ENCODE results near the gene NT5C3B. TPM values are rescaled to one million over a fixed set of nuclear protein-coding genes. Genes with fewer than 3 reads are reported as not detected.
A peak's percentile ranks its signal among the peaks of the same experiment; 100 is the strongest.

NT5C3B gene
- polyA plus RNA-seq, 1 donor from 2014 or later = 272 TPM

GRCh38 chr17:41837761-41838538 lies 1.9 kb upstream of the NT5C3B start, which contains the start of gene KLHL10:
Gene KLHL10, plus strand, starts transcription at chr17:41837825. Its CDS starts 108 bp downstream, at chr17:41837933.
- Histone ChIP-seq H3K79me2 (replicated peaks; ENCODE audit: insufficient read depth, low read length) (peaks cover 17% of the 10 kb centered on the region), H3K4me3 (ENCODE audit: low read length) (peak within 1 kb of the TSS; percentile 95), H3K9me2 (ENCODE audit: insufficient read depth, low read length) (no peaks in the 10 kb centered on the region), H4K20me1 (ENCODE audit: insufficient read depth) (no peaks in the 10 kb centered on the region), H2AFZ (ENCODE audit: low read depth, low read length) (peak within 1 kb of the TSS; percentile 27), H3K9me3 (ENCODE audit: low read length) (no peaks in the 10 kb centered on the region), H3K4me2 (ENCODE audit: low read length) (no peak within 1 kb of the TSS), H3F3A (ENCODE audit: insufficient read depth, low read length, poor library complexity, severe bottlenecking) (no peaks in the 10 kb centered on the region), H3K9ac (ENCODE audit: low read length) (no peak within 1 kb of the TSS), H3K27me3 (ENCODE audit: insufficient read depth, low read depth, low read length) (no peaks in the 10 kb centered on the region), H3K27ac (ENCODE audit: low read length) (no peak within 1 kb of the TSS), H3K36me3 (ENCODE audit: insufficient read depth, low read length) (no peaks in the 10 kb centered on the region)
- TF ChIP-seq TAF1 (IDR thresholded peaks at IDR 0.05; ENCODE audit: low read depth) = no peak
- TF ChIP-seq RAD21 (conservative IDR thresholded peaks at IDR 0.05) = no peak
- TF ChIP-seq SMC3 (conservative IDR thresholded peaks at IDR 0.05; ENCODE audit: poor library complexity) = no peak
- TF ChIP-seq POLR2AphosphoS5 (IDR thresholded peaks at IDR 0.05) = no peak
- TF ChIP-seq EP300 (conservative IDR thresholded peaks at IDR 0.05; ENCODE audit: poor library complexity, severe bottlenecking) = no peak
- TF ChIP-seq REST (IDR thresholded peaks at IDR 0.05; ENCODE audit: borderline replicate concordance) = no peak

DNA sequence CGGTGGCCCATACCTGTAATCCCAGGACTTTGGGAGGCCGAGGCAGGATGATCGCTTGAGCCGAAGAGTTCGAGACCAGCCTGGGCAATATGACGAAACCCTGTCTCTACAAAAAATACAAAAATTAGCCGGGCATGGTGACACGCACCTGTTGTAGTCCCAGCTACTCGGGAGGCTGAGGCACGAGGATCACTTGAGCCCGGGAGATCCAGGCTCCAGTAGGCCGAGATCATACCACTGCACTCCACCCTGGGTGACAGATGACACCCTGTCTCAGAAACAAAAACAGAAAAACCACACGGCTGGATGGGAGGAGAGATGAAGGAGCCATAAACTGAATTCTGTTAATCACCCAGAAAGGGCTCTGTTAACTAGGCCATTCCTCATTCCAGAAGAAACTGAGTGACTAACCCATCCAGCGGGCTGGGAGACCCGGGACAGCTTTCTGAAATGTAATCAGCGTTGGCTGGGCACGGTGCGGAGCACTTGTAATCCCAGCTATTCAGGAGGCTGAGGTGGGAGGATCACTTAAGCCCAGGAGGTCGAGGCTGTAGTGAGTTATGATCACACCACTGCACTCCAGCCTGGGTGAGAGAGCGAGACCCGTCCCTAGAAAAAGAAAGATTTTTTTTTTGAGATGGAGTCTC lies 641 bp upstream of the NT5C3B start:
- H3K36me3 ChIP-seq (ENCODE audit: insufficient read depth, low read length) = no peaks in the 10 kb centered on the region
- no peaks in the 10 kb centered on the region for H4K20me1 ChIP-seq (ENCODE audit: insufficient read depth)
- no peak overlapping the region for H3K27ac ChIP-seq (ENCODE audit: low read length)
- H3K9me2 ChIP-seq (ENCODE audit: insufficient read depth, low read length) = no peaks in the 10 kb centered on the region
- no peaks in the 10 kb centered on the region for H3K27me3 ChIP-seq (ENCODE audit: insufficient read depth, low read depth, low read length)
- H3K9me3 ChIP-seq (ENCODE audit: low read length) = no peaks in the 10 kb centered on the region
- no peak overlapping the region for H3K4me2 ChIP-seq (ENCODE audit: low read length)
- H3K79me2 ChIP-seq (replicated peaks; ENCODE audit: insufficient read depth, low read length) = peaks cover 17% of the 10 kb centered on the region
- peak overlapping the region; percentile 27 for H2AFZ ChIP-seq (ENCODE audit: low read depth, low read length)
- TF ChIP-seq MXI1 (conservative IDR thresholded peaks at IDR 0.05; ENCODE audit: poor library complexity, severe bottlenecking) = no peak
- no peak for TF ChIP-seq RAD21 (conservative IDR thresholded peaks at IDR 0.05)
- TF ChIP-seq POLR2AphosphoS5 (IDR thresholded peaks at IDR 0.05) = no peak
- TF ChIP-seq TAF1 (IDR thresholded peaks at IDR 0.05; ENCODE audit: low read depth) = no peak
- no peak for TF ChIP-seq REST (IDR thresholded peaks at IDR 0.05; ENCODE audit: borderline replicate concordance)
- no peak for TF ChIP-seq EP300 (conservative IDR thresholded peaks at IDR 0.05; ENCODE audit: poor library complexity, severe bottlenecking)
- TF ChIP-seq EZH2 (IDR thresholded peaks at IDR 0.05; ENCODE audit: borderline replicate concordance, insufficient read depth, low read length, poor library complexity, severe bottlenecking) = no peak
- no peak for TF ChIP-seq SMC3 (conservative IDR thresholded peaks at IDR 0.05; ENCODE audit: poor library complexity)
- TF ChIP-seq, protein P1, sequence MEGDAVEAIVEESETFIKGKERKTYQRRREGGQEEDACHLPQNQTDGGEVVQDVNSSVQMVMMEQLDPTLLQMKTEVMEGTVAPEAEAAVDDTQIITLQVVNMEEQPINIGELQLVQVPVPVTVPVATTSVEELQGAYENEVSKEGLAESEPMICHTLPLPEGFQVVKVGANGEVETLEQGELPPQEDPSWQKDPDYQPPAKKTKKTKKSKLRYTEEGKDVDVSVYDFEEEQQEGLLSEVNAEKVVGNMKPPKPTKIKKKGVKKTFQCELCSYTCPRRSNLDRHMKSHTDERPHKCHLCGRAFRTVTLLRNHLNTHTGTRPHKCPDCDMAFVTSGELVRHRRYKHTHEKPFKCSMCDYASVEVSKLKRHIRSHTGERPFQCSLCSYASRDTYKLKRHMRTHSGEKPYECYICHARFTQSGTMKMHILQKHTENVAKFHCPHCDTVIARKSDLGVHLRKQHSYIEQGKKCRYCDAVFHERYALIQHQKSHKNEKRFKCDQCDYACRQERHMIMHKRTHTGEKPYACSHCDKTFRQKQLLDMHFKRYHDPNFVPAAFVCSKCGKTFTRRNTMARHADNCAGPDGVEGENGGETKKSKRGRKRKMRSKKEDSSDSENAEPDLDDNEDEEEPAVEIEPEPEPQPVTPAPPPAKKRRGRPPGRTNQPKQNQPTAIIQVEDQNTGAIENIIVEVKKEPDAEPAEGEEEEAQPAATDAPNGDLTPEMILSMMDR (IDR thresholded peaks at IDR 0.05; ENCODE audit: poor library complexity, severe bottlenecking) = no peak
- H3F3A ChIP-seq (ENCODE audit: insufficient read depth, low read length, poor library complexity, severe bottlenecking) = no peaks in the 10 kb centered on the region
- H3K4me3 ChIP-seq (ENCODE audit: low read length) = peak overlapping the region; percentile 95
- peak overlapping the region; percentile 90 for H3K9ac ChIP-seq (ENCODE audit: low read length)

All from neural cell (in vitro differentiated cells).